GM21526 (cell line): ENCODE results near the gene CEP131.

Experiments used
- ATAC-seq: cut with Tn5 transposase; IDR thresholded peaks from one replicate; pipeline ENCODE4 v1.9.1; 2021; ENCODE audit warnings: moderate library complexity; ENCODE audit not compliant: unreplicated experiment, low FRiP score

CEP131 gene

DNA sequence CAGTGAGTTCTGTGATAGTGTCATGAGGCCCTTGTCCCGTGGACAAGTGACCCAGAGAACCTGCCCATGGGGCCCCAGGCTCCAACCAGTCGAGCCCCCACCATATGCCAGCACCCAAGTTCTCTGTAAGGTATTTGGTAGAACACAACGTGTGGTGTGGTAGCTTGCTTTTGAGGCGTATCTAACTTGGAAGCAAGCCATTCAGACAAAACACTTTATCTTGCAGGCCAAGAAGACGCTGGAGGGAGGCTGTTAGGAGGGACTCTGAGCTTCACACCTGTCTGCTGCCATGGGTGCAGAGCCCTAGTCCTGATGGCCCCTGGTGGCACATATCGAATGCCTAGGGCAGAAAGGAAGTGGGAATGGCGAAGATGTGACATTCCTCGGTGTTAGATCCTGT lies 18.0 kb upstream of the CEP131 start:
- ATAC-seq = no peak

DNA sequence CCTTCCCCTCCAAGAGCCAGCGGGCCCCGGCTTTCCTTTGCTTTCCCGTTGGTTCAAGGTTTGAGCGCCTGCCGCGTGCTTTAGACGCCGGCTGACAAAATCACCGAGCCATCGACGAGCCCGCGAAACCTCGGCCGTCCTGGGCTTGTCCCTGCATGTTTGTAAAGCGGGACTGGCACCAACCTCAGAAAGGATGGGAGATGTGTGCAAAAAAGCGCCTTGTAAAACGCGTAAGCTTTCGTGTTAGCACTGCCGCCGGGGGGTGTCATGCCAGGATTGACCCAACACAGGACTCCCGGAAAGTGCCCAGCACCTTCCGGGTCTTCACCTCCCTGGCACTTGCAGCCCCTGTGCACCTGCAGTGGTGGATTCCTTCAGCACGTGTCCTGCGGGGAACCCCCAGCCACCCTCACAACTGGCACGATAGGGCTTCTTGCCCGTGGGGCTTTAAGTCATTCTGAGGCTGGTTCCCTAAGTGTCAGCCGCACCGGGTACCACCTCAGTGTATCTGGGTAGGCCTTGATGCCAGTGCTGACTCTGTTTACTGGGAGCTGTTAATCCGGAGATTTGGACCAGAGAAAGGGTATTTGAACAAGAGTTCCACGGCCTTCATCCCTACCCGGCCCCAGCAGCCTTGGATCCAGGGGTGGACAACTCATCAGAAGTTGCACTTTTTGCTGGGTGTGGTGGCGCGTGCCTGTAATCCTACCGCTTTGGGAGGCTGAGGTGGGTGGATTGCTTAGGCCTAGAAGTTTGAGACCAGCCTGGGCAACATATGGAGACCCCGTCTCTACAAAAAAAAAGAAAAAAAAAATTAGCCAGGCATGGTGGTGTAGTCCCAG lies 17.2 kb upstream of the CEP131 start:
- no peak for ATAC-seq

DNA sequence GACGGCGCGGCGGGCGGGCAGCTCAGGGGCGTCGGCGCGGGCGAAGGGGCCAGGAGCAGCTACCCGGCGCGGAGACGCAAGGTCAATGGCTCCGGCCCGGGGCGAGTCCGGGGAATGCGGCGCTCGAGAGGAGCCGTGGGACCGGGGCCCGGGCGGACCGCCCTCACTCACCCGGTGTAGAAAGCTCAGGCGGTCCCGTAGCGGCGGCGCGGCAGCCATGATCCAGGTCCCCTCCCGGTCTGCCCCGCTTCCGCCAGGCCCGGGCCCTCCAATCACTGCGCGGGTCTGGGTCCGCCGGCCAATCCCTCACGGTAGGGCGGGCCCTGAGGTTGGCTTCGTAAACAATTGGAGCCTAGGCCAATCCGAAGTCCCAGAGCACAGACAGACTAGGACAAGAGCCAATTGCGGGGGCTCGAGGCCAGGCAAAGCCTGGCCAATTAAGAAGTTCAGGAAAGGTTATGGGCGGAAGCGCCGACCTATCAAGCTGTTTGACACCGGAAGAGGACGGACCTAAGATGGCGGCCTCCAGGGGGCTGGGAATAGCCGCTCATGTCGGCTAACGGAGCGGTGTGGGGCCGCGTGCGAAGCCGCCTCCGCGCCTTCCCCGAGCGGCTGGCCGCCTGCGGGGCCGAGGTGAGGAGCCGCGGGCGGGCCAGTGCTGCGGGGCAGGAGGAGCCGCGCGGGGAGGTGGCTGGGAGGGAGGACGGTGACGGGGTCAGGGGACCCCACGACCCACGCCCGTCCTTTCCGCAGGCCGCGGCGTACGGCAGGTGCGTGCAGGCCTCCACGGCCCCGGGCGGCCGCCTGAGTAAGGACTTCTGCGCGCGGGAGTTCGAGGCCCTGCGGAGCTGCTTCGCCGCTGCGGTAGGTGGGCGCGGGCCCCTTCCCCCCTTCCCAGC lies 16.3 kb upstream of the CEP131 start, which contains the start of the genes NDUFAF8 and TEPSIN:
Gene NDUFAF8 (plus strand): TSS at position 504 of the 899 bp plus-strand sequence. CDS start 46 bp downstream, at position 550.
Gene TEPSIN (minus strand): TSS at position 241 of the 899 bp plus-strand sequence. CDS start 22 bp downstream, at position 219.
- ATAC-seq = peak; percentile 85

DNA sequence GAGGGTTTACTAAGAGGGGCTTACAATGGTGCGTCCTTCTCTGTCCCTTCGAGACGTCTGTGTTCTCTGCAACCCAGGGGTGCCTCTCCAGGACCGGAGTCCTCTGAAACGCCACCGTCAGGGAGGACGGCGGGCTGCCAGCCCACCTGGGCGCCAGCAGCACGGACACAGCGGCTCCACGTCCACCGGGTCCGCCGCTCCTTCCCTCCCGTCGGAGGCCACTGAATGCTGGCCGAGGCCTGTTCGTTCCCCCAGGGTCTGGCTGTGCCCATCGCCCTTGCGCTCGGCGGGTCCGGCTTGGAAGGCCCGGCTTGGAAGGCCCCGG lies 15.7 kb upstream of the CEP131 start:
- ATAC-seq = no peak

DNA sequence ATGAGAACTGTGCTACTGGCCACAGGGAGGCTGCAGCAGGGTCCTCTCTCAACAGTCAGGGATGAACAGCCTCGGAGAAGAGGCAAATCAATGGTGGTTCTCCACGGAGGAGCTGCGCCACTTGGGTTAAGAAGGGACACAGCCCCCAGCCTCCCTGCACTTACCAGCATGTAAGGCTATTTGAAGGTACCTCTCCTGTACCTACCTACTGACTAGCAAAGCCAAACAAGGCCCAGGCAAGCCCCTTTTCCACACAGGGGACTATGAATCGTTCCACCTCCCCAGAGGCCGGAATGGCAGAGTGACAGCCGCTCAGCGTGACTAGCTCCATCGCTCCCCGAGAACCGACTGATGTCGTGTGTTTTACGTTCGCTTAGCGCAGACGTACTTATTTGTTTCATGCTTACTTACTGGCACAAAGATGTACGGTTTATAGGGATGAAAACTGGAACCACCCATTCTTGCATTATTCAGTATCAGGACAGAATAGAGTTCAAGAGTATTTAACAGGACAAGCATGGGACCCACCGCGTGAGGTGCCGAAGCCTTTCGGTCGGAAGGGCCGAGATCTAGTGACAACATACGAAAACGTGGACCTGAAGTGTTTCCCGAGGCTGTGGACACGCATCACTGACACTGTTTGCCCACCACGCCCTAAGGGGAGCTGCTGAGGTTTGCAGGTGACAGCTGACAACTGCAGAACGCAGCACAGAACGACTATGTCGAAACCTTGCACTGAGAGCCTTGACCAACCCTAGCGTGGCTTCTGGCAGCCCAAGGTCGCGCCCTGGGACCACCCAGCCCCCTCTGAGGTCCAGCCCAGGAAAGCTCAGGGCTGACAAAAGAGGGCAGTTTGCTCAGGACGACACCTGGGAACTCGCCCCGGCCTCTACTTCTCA lies 15.1 kb upstream of the CEP131 start:
- no peak for ATAC-seq

DNA sequence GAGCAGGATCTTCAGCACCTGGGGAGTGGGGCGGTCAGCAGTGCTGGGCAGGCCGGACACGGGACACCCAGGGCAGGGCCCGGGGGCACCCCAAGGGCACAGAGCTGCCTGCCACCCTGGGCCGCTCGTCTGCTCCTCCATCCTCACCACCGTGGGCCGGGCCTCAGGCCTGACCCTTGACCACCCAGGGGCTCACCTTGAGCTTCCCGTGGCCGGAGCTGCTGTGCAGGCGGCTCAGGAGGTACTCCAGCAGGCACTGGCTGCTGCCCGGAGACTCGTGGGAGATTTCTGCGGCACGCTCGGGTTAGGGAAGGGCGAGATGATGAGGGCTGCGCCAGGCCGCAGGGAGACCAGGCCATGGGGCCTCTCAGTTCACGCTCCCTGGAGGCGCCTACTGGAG lies 14.0 kb upstream of the CEP131 start:
- no peak for ATAC-seq

DNA sequence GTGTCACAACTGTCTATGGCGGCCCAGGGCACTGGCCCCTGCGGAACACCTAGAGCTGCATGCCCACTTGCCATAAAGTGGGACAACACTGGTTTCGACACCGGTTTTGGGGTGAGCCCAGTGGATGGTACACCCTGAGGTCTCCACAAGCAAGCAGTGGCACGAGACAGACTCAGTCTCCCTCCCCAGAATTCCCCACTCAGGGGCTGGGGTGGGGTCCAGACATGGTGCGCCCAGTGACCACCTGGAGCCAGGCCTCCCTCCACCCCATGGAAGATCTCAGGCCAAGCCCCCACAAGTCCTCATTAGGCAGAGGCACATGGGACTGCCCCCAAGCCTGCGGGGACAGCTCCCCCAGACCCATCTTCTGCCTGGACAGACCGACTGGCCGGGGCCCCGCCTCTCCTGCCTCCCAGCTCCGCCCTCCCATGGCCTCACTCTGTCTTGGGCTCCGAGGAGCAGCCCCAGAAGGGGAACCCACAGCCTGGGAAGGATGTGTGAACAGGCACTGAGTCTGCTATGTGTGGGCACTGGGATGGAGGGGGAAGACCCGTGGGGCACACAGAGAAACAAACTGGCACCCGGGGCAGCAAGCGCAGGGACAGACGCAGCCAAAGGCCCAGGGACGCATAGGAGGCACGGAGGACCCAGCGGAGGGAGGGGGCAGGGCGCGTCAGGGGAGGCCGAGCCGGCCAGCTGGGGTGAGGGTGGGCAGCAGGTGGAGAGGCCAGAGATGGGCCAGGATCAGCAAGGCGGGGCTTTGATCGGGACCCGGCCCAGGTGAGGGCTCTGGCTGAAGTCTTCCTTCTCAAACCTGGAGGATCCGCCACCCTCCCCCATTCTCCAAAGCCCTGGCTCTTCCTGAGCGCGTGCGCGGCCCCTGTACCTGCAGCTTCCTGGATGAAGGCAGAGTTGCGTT lies 13.3 kb upstream of the CEP131 start:
- no peak for ATAC-seq

DNA sequence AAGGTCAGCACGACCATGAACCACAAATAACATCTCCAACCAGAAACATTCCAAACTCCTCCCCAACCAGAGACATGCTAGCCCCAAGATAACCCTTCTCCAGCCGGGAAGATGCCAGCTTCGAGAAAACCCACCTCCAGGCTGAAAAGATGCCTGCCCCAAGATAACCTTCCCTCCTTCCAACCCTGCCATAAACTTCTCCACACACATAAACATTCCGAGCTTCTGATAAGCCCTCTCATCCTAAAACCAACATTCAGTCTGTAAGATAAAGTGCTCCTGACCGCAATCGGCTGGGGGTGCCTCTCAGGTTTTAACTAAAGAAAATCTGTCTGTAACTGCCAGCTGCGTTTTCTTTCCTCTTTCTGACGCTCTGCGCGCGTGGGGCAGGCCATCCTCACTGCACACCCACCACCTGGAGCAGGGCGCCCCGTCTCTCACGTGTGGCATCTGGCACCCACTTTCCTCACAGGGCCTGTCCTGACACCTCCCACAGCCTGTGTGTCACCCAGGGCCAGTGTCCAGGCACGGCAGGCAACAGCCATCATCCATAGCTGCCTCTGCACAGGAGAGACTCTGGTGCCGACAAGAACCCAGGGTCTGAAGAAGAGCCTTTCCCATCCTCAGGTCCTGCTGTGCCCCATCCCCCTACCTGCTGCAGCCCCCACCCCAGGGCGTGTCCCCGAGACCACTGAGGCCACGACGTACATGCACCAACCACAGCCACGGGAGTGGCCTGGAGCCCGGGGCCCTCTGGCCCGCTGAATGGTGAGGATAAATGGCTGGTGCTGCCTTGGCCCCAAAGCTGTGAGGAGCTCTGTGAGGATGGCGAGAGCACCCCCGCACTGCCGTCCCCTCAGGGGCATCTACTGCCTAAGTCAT lies 12.4 kb upstream of the CEP131 start:
- ATAC-seq = no peak

DNA sequence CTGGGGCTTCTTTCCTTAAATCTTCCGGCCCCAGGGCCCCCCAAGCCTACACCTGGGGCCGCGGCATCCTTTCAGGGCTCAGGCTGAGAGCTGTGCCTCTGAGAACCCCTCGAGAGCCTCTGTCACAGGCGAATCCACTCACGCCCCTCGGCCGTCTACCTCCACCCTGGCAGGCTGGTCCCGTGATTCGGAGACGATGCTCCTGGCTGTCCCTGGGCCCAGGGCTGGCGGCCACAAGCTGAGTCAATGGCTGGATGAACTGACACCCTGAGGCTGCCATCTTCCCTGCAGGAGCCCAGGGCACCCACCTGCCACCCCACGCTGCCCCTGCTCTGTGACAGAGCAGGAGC lies 11.7 kb upstream of the CEP131 start:
- no peak for ATAC-seq

DNA sequence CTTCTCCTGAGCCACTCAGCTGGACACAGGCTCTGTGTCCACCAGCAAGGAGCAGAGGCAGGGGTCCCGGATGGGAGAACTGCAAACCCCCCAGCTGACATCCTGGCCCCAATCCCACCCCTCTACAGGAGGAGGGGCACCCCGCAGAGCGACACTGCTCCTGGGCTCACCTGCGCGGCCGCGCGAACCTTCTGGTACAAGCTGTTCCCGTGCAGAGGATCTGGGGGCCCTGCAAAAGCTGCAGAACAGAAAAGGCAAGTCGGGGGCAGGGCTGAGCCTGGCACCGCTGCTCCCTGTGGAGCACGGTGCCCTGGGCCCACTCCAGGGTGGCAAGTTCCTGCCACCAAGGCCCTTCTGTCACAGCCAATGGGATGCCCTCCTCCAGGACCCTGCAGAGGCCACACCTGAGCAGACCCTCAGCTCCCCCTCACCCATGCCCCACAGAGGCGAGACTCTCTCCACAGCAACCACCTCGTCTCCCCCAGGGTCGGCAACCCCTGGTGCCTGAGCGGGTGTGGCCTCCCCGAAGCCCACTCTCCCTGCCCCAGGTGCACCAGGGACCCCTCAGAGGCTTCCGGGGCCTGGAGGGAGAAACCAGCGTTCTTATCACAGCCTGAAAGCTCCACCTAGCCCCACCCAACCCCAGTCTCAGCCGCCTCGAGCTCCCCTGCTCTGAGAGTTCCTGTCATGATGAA lies 11.2 kb upstream of the CEP131 start:
- no peak for ATAC-seq

DNA sequence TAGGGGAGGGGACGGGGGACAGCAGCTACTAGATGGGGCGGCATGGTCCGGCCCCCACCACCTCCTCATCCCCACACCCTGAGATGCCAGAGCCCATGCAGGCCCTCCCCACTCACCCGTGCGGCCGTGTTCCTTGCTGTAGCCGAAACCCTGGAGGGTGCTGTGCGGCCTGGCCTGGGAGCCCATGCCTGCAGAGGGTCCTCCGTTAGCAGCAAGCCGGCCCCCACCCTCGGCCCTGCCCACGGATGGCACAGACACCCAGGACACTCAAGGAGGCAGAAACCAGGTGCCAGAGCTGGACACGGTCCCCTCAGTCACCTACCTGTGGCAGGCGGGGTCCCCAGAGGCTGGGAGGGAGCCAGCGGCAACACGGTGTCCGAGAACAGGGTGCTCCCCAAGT lies 10.6 kb upstream of the CEP131 start:
- ATAC-seq = no peak

DNA sequence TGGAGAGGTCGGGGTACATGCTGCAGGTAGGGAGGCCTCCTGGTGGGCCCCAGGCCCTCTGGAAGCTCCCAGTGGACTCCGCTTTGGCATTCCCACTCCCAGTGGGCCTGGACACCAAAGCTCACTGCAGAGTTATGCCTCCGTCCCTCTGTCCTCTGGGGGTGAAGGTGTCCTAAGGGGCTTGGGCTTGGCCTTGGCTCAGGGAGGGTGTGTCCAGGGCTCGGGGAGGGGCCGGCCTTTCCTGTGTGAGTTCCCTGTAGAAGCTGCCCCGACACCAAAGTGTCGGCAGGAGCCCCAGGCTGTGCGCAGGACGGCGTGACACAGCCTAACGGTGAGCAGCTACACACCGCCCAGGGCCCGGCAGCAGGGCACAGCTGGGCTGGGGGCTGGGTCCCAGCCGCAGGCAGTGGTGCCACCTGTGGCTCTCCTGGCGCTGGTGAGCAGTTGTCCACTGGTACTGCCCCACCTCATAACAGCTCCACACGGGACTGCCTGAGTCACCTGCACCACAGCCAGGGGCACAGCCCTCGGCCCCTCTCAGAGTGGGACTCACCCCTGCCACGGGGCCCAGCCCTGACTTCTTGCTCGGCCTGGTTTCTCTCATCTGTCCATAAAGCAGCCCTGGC lies 10.0 kb upstream of the CEP131 start:
- no peak for ATAC-seq

DNA sequence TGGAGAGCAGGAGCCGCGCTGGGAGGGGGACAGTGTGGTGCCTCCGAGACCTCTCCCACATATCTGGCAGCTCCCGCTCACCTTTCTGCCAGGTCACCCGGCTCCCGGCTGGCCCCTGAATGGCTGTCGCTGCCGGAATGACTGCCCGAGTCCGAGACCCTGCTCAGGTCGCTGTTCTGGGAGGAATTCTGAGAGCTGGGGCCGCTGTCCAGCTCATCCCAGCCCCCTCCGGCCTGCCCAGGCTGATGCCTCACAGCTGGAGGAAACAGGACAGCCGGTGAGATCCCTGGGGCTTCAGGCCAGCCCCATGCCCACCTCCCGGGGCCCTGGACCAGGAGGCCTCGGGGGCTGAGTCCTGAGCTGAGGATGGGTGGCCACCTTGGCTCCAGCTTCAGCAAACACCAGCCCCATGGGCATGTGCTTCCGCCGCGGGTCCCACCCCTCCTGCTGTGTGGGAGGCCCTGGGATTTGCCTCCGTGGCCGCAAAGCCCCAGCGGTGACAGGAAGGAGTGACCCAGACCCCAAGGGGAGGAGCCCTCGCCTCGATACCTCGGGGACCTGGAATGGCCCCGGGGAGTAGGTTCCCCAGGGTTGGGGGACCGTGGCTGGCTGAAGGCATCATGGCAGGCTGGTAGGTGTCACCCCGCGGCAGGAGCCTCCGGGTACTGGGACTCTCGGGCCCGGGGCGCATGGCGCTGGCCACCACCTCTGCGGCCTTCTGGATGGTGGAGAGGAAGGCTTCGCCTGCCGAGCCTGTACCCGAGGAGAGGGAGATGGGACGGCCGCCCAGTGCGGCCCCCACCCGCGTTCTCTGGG lies 9.2 kb upstream of the CEP131 start:
- no peak for ATAC-seq

DNA sequence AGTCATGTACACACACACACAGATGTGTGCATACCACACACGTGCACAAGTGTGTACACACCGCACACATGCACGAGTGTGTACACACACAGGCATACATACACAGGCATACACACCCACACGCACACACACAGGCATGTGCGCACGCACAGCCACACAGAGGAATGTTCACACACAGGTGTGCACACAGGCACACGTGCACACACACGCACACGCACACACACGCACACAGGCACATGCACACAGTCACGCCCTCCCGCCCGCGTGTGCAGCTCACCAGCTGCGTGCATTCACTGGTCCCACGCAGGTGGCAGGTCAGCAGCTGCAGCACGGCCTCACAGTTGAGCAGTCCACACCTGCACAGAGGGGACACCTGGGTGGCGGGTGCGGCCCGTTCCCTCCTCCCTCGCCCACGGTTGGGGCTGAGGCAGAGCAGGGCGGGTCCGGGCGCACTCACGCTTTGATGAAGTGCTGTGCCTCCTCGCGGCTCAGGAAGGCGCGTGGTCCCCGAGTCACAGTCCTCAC lies 8.4 kb upstream of the CEP131 start:
- ATAC-seq = no peak

DNA sequence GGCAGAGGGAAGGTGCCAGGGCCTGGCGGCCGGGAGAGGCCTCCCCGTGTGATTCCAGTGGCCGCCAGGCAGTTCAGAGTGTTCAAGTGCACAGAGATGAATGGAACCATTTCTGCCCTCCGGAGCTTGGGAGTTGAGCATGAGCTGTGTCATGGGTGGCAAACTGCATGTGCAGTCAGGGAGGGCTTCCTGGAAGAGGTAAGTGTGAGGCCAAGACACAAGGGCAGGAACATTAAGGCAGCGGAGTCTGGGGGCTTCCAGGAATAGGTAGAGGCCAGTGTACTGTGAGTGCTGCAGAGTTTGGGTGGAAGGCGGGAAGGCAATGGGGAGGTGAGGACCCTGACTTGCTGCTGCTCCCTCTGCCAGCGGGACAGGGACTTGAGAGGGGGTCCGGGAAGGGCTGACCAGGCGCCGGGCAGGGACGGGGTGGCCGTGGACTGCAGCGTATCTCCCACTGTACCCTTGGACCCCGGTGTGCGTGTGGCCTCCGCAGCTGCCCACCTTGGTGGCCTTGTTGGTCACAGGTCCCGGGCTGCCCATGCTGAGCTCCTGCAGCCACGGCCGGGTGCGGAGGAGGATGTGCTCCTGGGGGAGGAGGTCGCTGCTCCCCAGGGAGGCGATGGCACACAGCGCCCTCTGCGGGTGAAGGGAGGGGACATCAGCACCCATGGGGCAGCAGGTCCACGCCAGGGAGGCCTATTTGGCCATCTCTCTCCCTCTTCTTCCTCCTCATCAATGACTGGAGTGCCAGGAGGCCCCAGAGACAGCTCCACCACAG lies 7.5 kb upstream of the CEP131 start:
- ATAC-seq = no peak

DNA sequence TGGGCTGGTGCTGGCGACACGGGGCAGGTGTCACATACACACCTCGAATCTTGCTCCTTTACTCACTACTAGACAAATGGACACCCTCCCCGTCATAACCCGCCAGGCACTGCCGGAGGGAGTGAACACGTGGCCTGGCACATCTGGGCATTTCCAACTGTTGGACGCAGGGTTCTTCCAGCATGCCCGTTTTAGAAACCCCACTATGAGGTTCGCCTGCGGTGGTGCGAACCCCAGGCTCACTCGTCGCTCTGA lies 6.8 kb upstream of the CEP131 start:
- ATAC-seq = no peak
